HG03135 (cell line): Measurements from ENCODE around the gene GJC2.

Experiments
- ATAC-seq: cut with Tn5 transposase; IDR thresholded peaks from one replicate; pipeline ENCODE4 v1.9.1; 2021; ENCODE audit warnings: mild to moderate bottlenecking, moderate library complexity; ENCODE audit not compliant: unreplicated experiment

GJC2 gene

GRCh38 chr1:228112617-228113016 is 37.1 kb upstream of the GJC2 start:
- ATAC-seq, result no peak

GRCh38 chr1:228114827-228115226 is 34.9 kb upstream of the GJC2 start:
- ATAC-seq, result no peak

GRCh38 chr1:228117335-228117734 is 32.4 kb upstream of the GJC2 start:
- no peak for ATAC-seq

- no peak for ATAC-seq
These were observed 31.7 kb upstream of the GJC2 start for GRCh38 chr1:228118040-228118439.

GRCh38 chr1:228120351-228120750 is 29.4 kb upstream of the GJC2 start:
- no peak for ATAC-seq

- no peak for ATAC-seq
These were observed 28.8 kb upstream of the GJC2 start for GRCh38 chr1:228120857-228121489.

- no peak for ATAC-seq
These were observed 26.7 kb upstream of the GJC2 start for GRCh38 chr1:228122921-228123441.

GRCh38 chr1:228123505-228123904 is 26.2 kb upstream of the GJC2 start:
- ATAC-seq, result no peak

- no peak for ATAC-seq
These were observed 24.5 kb upstream of the GJC2 start for GRCh38 chr1:228125185-228125584.

GRCh38 chr1:228131766-228132165 is 18.0 kb upstream of the GJC2 start:
- no peak for ATAC-seq

GRCh38 chr1:228134591-228134990 is 15.1 kb upstream of the GJC2 start:
- ATAC-seq, result no peak

- ATAC-seq, result no peak
These were observed 12.8 kb upstream of the GJC2 start for GRCh38 chr1:228136901-228137300.

- ATAC-seq, result no peak
These were observed 10.3 kb upstream of the GJC2 start for GRCh38 chr1:228139406-228139930.

GRCh38 chr1:228139931-228140723 is 9.6 kb upstream of the GJC2 start, which contains the start of gene GUK1:
Gene GUK1 (plus strand): TSS chr1:228140279. CDS start chr1:228140303, 24 bp downstream.
- peak; percentile 91 for ATAC-seq

- ATAC-seq, result no peak
These were observed 9.0 kb upstream of the GJC2 start for GRCh38 chr1:228140724-228141225.

- ATAC-seq, result no peak
These were observed 8.3 kb upstream of the GJC2 start for GRCh38 chr1:228141226-228142044.

- no peak for ATAC-seq
These were observed 7.5 kb upstream of the GJC2 start for GRCh38 chr1:228142155-228142691.

GRCh38 chr1:228142701-228143136 is 7.0 kb upstream of the GJC2 start:
- ATAC-seq, result no peak

- no peak for ATAC-seq
These were observed 6.1 kb upstream of the GJC2 start for GRCh38 chr1:228143480-228144192.
